Adipocyte (in vitro differentiated cells): ENCODE results near the gene MAP3K2.

ENCODE experiments used
- DNase-seq: peaks from one replicate; pipeline ENCODE4 v3.0.0-alpha.2; 2015; ENCODE audit warnings: low read depth
- H3K27me3 ChIP-seq: replicated peaks from 2 replicates; pipeline ENCODE4 v1.7.0; 2013; ENCODE audit warnings: mild to moderate bottlenecking, low read length, moderate library complexity; ENCODE audit not compliant: control insufficient read depth, insufficient read depth
- H3K36me3 ChIP-seq: 2 replicates; pipeline ENCODE4 v1.7.0; 2013; ENCODE audit warnings: low read length, mild to moderate bottlenecking, moderate library complexity; ENCODE audit not compliant: control insufficient read depth, insufficient read depth, severe bottlenecking
- H3K4me1 ChIP-seq: 2 replicates; pipeline ENCODE4 v1.7.0; 2013; ENCODE audit warnings: mild to moderate bottlenecking, low read length, moderate library complexity; ENCODE audit not compliant: control insufficient read depth, insufficient read depth
- H3K4me3 ChIP-seq: 2 replicates; pipeline ENCODE4 v1.7.0; 2013; ENCODE audit warnings: mild to moderate bottlenecking, low read length, moderate library complexity
- H3K9ac ChIP-seq: 2 replicates; pipeline ENCODE4 v1.7.0; 2013; ENCODE audit warnings: mild to moderate bottlenecking, low read length, moderate library complexity
- H3K9me3 ChIP-seq: 2 replicates; pipeline ENCODE4 v1.7.0; 2013; ENCODE audit warnings: mild to moderate bottlenecking, low read length, moderate library complexity; ENCODE audit not compliant: control insufficient read depth

MAP3K2 gene

DNA sequence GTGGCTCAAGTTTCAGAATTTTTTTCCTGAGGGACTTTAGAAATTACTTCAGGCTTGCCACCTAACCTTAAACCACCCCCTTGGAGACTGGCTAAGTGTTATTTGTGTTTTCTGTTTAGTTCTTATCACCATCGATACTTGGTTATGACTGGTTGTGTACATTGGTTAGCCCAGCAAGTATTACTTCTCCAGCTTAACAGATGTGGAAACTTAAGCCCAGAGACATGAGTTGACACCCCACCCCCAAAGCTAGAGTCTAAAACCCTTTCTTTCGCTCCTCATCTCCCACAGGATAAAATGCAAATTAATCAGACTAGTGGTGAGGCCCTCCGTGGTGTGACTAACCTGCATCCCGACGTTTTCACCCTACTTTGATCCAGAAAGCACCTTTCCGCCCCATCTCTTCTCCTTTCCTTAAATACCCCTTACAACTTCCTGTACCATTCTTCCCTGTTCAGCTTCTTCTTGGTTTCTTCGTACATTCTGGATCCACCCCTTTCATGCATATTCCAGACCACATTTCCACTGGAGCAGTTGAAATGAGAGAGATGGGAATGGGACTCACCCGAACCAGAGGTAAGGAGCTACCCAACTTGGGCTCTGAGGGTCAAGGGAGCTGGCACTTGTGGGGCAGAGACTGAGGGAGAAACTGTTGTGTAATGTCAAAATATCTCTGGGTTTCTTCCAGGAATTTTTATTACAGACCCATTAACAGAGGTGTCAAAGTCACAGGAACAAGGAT is 819 bp upstream of the MAP3K2 start:
- DNase-seq: no peak
- H3K4me1 ChIP-seq: peaks cover 43% of the 10 kb centered on the region
- H3K4me3 ChIP-seq: peak overlapping the region; percentile 84
- H3K9me3 ChIP-seq: no peaks in the 10 kb centered on the region
- H3K36me3 ChIP-seq: no peaks in the 10 kb centered on the region
- H3K9ac ChIP-seq: peak overlapping the region; percentile 98
- no peaks in the 10 kb centered on the region for H3K27me3 ChIP-seq

- Histone ChIP-seq H3K4me3 (peak overlapping the region; percentile 85), H3K27me3 (no peaks in the 10 kb centered on the region), H3K9me3 (no peaks in the 10 kb centered on the region), H3K4me1 (peaks cover 48% of the 10 kb centered on the region), H3K36me3 (no peaks in the 10 kb centered on the region), H3K9ac (peak overlapping the region; percentile 98)
- peak; percentile 92 for DNase-seq
Observed at GRCh38 chr2:127386764-127387654, 766 bp downstream of the MAP3K2 start.

DNA sequence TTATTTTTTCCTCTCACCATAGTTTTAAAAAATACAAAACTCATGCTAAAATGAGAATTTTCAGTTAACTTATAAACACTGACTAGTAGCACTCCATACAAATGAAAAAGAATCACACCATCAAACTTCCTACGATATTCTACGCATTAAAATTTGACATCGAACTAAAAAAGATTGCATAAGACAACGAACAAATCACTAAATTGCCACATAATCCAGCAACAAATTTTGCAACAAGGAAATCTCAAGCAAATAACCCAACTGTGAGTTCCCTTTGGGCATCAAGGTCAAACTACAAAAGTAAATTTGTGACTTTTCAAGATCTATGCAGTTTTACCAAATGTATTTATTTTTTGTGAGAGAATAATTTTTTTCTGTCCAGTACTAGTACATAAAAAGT is 1.5 kb downstream of the MAP3K2 start:
- Histone ChIP-seq H3K4me1 (peaks cover 54% of the 10 kb centered on the region), H3K27me3 (no peaks in the 10 kb centered on the region), H3K4me3 (peak overlapping the region; percentile 85), H3K36me3 (no peaks in the 10 kb centered on the region), H3K9me3 (no peaks in the 10 kb centered on the region), H3K9ac (peak overlapping the region; percentile 98)
- DNase-seq: peak; percentile 58

- no peaks in the 10 kb centered on the region for H3K9me3 ChIP-seq
Observed at GRCh38 chr2:127384529-127384928, 3.2 kb downstream of the MAP3K2 start.

GRCh38 chr2:127382831-127383230 is 4.9 kb downstream of the MAP3K2 start:
- no peak for DNase-seq
- H3K4me1 ChIP-seq: peaks cover 55% of the 10 kb centered on the region
- no peak overlapping the region for H3K9ac ChIP-seq

More at GRCh38 chr2:127384529-127384928, 3.2 kb downstream of the MAP3K2 start:
- Histone ChIP-seq H3K4me1 (peaks cover 64% of the 10 kb centered on the region), H3K36me3 (no peaks in the 10 kb centered on the region), H3K9ac (no peak overlapping the region), H3K27me3 (no peaks in the 10 kb centered on the region), H3K4me3 (no peak overlapping the region)
- no peak for DNase-seq

DNA sequence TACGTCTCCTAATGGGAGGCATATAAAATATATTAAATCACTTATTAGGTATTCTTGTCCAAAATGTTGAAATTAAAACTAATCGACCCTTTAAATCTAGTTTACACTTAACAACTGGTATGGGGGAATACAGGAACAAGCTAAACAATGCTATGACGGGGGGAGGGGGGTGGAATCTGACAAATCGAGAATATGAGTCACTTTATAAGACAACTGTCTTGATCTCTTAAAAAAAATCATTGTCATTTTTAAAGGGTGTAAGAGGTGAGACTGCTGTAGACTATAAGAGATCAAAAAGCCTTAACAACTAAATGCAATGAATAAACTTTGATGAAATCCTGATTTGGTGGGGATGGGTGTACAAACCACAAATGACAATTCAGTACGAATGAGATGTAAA is 6.0 kb downstream of the MAP3K2 start:
- H3K4me3 ChIP-seq: peak overlapping the region; percentile 63

More at GRCh38 chr2:127382831-127383230, 4.9 kb downstream of the MAP3K2 start:
- no peaks in the 10 kb centered on the region for H3K9me3 ChIP-seq
- no peaks in the 10 kb centered on the region for H3K27me3 ChIP-seq
- H3K36me3 ChIP-seq: no peaks in the 10 kb centered on the region
- H3K4me3 ChIP-seq: no peak overlapping the region

DNA sequence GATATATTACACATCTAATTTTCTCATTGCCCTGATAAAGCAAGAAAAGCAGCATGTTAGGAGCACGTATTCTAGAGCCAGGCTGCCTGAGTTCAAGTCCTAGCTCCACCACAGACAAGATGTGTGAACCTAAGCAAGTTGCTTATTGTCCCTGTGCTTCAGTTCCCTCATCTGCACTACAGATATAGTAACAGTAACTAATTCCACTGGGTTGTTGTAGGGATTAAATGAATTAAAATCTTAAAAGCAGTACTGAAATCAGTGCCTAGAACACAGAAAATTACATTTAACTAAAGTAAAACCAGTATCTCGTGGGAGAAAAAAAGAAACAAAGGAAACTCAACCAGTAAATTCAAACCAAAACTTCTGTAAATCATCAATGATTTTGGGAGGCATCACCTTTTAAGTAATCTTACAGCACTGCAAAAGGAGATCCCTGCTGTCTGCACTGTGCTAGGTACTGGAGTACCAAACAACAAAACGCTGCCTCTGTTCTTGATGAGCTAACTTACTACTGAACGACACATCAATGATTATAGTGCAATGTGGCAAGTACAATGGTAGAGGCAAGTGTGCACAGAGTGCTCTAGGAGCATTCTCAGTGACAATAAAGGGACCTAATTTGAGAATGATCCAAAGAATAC is 7.9 kb downstream of the MAP3K2 start:
- no peak for DNase-seq
- no peaks in the 10 kb centered on the region for H3K27me3 ChIP-seq
- no peak overlapping the region for H3K9ac ChIP-seq
- no peak overlapping the region for H3K4me3 ChIP-seq
- H3K36me3 ChIP-seq: no peaks in the 10 kb centered on the region
- H3K9me3 ChIP-seq: no peaks in the 10 kb centered on the region
- H3K4me1 ChIP-seq: peaks cover 51% of the 10 kb centered on the region

More for the DNA sequence above, 6.0 kb downstream of the MAP3K2 start:
- Histone ChIP-seq H3K36me3 (no peaks in the 10 kb centered on the region), H3K27me3 (no peaks in the 10 kb centered on the region), H3K9me3 (no peaks in the 10 kb centered on the region), H3K4me1 (peaks cover 64% of the 10 kb centered on the region), H3K9ac (peak overlapping the region; percentile 46)
- DNase-seq: no peak

- Histone ChIP-seq H3K36me3 (no peaks in the 10 kb centered on the region), H3K27me3 (no peaks in the 10 kb centered on the region), H3K4me3 (no peak overlapping the region)
Observed at GRCh38 chr2:127378720-127379119, 9.1 kb downstream of the MAP3K2 start.

DNA sequence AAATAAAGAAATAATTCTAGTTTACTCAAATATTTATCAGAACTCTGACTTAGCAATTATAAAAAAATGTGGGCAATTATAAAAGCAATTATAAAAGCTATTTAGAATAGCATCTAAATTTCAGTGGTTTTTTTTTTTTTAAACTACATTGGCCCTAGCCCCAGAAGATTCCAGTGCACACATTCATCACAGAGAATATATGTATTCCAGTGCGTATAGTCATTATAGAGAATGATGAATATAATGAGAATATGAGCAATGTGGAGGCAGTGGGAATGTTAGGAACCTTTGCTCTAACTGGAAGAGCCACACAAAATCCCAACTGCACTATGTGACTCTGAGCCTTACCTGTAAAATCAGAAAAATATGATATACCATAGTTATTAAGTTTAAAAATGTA is 10.5 kb downstream of the MAP3K2 start:
- Histone ChIP-seq H3K4me3 (no peak overlapping the region), H3K27me3 (no peaks in the 10 kb centered on the region), H3K36me3 (no peaks in the 10 kb centered on the region), H3K4me1 (peaks cover 31% of the 10 kb centered on the region), H3K9ac (no peak overlapping the region), H3K9me3 (peaks cover 8% of the 10 kb centered on the region)
- DNase-seq: no peak

More at GRCh38 chr2:127378720-127379119, 9.1 kb downstream of the MAP3K2 start:
- no peak for DNase-seq
- H3K4me1 ChIP-seq: peaks cover 44% of the 10 kb centered on the region
- H3K9ac ChIP-seq: no peak overlapping the region
- peaks cover under 1% of the 10 kb centered on the region for H3K9me3 ChIP-seq

DNA sequence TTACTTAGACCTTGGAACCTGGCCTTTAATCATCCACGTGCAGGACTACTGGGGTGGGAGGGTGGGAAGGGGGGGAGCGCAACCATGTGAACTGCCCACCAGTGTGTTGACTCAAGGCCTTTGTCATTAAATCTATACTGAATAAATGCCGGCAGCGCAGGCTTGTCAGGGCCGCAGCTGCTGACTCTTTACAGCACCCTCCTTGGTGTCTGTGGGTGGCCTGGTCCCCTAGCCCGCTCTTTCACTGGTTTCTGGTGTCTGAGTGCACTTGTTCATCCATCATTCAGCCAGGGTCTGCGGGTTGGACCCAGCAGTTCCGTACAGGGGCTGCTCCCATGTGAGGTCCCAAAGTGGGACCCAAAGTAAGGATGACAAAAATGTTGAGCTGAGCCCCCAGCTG is 11.5 kb downstream of the MAP3K2 start:
- Histone ChIP-seq H3K4me3 (no peak overlapping the region), H3K4me1 (peaks cover 27% of the 10 kb centered on the region), H3K27me3 (no peaks in the 10 kb centered on the region), H3K9me3 (peaks cover 8% of the 10 kb centered on the region), H3K36me3 (no peaks in the 10 kb centered on the region), H3K9ac (no peak overlapping the region)
- no peak for DNase-seq
